Lower leg skin (tissue), 3 donors: Measurements from ENCODE around the gene MYB.

Source experiments
- POLR2A ChIP-seq, 2 donors: fragments of 450-650 bp; IDR thresholded peaks; one replicate each; pipeline ENCODE4 v1.6.1; 2016 to 2017; ENCODE audit warnings: antibody characterized with exemption in 2 of 2, mild to moderate bottlenecking in 1 of 2, moderate library complexity in 1 of 2
- TF ChIP-seq, protein P1 (sequence below), 3 donors: fragments of 450-650 bp; IDR thresholded peaks; one replicate each; pipeline ENCODE4 v1.5.1; 2016; ENCODE audit warnings: antibody characterized with exemption in 3 of 3, mild to moderate bottlenecking in 3 of 3, moderate library complexity in 2 of 3

DNA sequence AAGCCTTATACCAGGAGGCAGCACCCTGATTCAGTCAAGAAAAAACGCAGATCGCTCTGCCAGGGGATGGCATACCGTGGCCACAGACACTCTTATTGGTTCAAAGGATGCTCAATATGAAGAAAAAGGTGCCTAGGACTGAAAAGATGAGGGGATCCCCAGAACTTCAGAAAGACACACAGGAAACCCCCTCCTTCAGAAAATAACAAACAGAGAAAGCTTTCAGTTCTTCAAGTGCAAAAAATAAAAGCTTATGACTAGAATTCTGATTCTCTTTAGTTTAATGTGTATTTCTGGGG, 17.7 kb upstream of the MYB start:
- TF ChIP-seq, protein P1, sequence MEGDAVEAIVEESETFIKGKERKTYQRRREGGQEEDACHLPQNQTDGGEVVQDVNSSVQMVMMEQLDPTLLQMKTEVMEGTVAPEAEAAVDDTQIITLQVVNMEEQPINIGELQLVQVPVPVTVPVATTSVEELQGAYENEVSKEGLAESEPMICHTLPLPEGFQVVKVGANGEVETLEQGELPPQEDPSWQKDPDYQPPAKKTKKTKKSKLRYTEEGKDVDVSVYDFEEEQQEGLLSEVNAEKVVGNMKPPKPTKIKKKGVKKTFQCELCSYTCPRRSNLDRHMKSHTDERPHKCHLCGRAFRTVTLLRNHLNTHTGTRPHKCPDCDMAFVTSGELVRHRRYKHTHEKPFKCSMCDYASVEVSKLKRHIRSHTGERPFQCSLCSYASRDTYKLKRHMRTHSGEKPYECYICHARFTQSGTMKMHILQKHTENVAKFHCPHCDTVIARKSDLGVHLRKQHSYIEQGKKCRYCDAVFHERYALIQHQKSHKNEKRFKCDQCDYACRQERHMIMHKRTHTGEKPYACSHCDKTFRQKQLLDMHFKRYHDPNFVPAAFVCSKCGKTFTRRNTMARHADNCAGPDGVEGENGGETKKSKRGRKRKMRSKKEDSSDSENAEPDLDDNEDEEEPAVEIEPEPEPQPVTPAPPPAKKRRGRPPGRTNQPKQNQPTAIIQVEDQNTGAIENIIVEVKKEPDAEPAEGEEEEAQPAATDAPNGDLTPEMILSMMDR (IDR thresholded peaks at IDR 0.05): no peak
- no peak for TF ChIP-seq POLR2A (IDR thresholded peaks at IDR 0.05)
